OCI-LY7 (cell line): ENCODE data around the gene LEO1. TPM values are rescaled to one million over a fixed set of nuclear protein-coding genes. Genes with fewer than 3 reads are reported as not detected.
A peak's percentile ranks its signal among the peaks of the same experiment; 100 is the strongest.

Experiments used
- BruUV-seq: library from RNA; stranded (reverse); fragments of 400-500 nt; replicated peaks from 2 replicates; lab custom pipeline; 2021; lab: Mats Ljungman, UMichigan
- CTCF ChIA-PET: fragments of 300-600 bp; sonication (Branson Sonifier 250); formaldehyde crosslinking; loops from one replicate; lab custom pipeline; 2022; ENCODE audit warnings: antibody characterized with exemption; ENCODE audit not compliant: unreplicated experiment; lab: Charles Lee
- POLR2A ChIA-PET: fragments of 300-600 bp; sonication (Branson Sonifier 250); formaldehyde crosslinking; loops from one replicate; lab custom pipeline; 2022; ENCODE audit warnings: antibody characterized with exemption; lab: Charles Lee
- DNase-seq: peaks from one replicate; pipeline ENCODE4 v3.0.0-alpha.2; 2015; ENCODE audit warnings: low spot score
- H2AFZ ChIP-seq: fragments of 200-600 bp; sonication (generic), shearing (Covaris generic); 2 replicates; pipeline ENCODE4 v1.6.1; 2014; ENCODE audit warnings: mild to moderate bottlenecking, antibody characterized with exemption, low read length, moderate library complexity
- H3K27ac ChIP-seq: fragments of 200-600 bp; sonication (generic); 2 replicates; pipeline ENCODE4 v1.5.1; 2014; ENCODE audit warnings: mixed run types, low read depth, mild to moderate bottlenecking, moderate library complexity, low read length, inconsistent platforms; ENCODE audit not compliant: poor library complexity, severe bottlenecking
- H3K36me3 ChIP-seq: fragments of 200-600 bp; sonication (generic); 2 replicates; pipeline ENCODE4 v1.6.1; 2014; ENCODE audit warnings: mild to moderate bottlenecking, antibody characterized with exemption, low read length, moderate library complexity, mixed read lengths; ENCODE audit not compliant: insufficient read depth
- H3K4me1 ChIP-seq: fragments of 200-600 bp; sonication (generic); 2 replicates; pipeline ENCODE4 v1.5.1; 2014; ENCODE audit warnings: mild to moderate bottlenecking, low read length; ENCODE audit not compliant: insufficient read depth, poor library complexity, severe bottlenecking
- H3K4me2 ChIP-seq: fragments of 200-600 bp; sonication (generic); 2 replicates; pipeline ENCODE4 v1.6.1; 2014; ENCODE audit warnings: mild to moderate bottlenecking, low read length
- H3K4me3 ChIP-seq: fragments of 200-600 bp; sonication (generic); 2 replicates; pipeline ENCODE4 v1.5.1; 2014; ENCODE audit warnings: mild to moderate bottlenecking, low read depth, low read length; ENCODE audit not compliant: poor library complexity, severe bottlenecking
- H3K79me2 ChIP-seq: fragments of 200-600 bp; sonication (generic); 2 replicates; pipeline ENCODE4 v1.6.1; 2016; ENCODE audit warnings: low read depth, mild to moderate bottlenecking, low read length, moderate library complexity, mixed read lengths; ENCODE audit not compliant: insufficient read depth
- H3K9me2 ChIP-seq: fragments of 200-600 bp; sonication (generic); 2 replicates; pipeline ENCODE4 v1.6.1; 2016; ENCODE audit warnings: mild to moderate bottlenecking, low read length, mixed read lengths; ENCODE audit not compliant: insufficient read depth
- H3K9me3 ChIP-seq: fragments of 200-600 bp; sonication (generic); 2 replicates; pipeline ENCODE4 v1.6.1; 2014; ENCODE audit warnings: mild to moderate bottlenecking, mixed run types, low read length, mixed read lengths
- H4K20me1 ChIP-seq: fragments of 200-600 bp; sonication (generic); 2 replicates; pipeline ENCODE4 v1.6.1; 2014; ENCODE audit warnings: mild to moderate bottlenecking, antibody characterized with exemption, low read length, moderate library complexity, mixed read lengths; ENCODE audit not compliant: insufficient read depth
- CTCF ChIP-seq: fragments of 200-600 bp; sonication (generic); conservative IDR thresholded peaks from 2 replicates; pipeline ENCODE4 v1.5.1; 2014; ENCODE audit warnings: mild to moderate bottlenecking, antibody characterized with exemption, low read length, moderate library complexity, mixed read lengths
- EZH2phosphoT487 ChIP-seq: fragments of 200-600 bp; sonication (generic); IDR thresholded peaks from 2 replicates; pipeline ENCODE4 v1.6.1; 2018; ENCODE audit warnings: low read depth, borderline replicate concordance, mild to moderate bottlenecking, mixed run types, antibody characterized with exemption, low read length, moderate library complexity, mixed read lengths
- intact Hi-C: fragments of 100-400 bp; cut with micrococcal nuclease; formaldehyde crosslinking; loops from one replicate; pipeline ENCODE4 v1.10.0; 2022; ENCODE audit not compliant: unreplicated experiment
- total RNA-seq, 2 experiments: library from RNA; depleted of rRNA in 1 of 2; stranded (reverse); fragments of >200 nt in 1 of 2; shearing (Covaris generic) in 1 of 2; gene quantifications; 2 replicates each; pipeline ENCODE4 v1.2.3, GENCODE V29; 2014 to 2022

Gene LEO1
- total RNA-seq, 2 experiments from 2014 or later: 22.0 to 34.4 TPM

- no peak for TF ChIP-seq EZH2phosphoT487
- no peak for TF ChIP-seq CTCF
- POLR2A ChIA-PET: no interaction called here
- no TSS peak for BruUV-seq
Measured at GRCh38 chr15:52018693-52019393, 47.3 kb upstream of the LEO1 start, which contains the start of gene MAPK6. Gene MAPK6, plus strand, starts transcription at chr15:52019219. Its CDS starts 27,242 bp downstream, at chr15:52046461.

GRCh38 chr15:52018244-52018643 is 46.7 kb upstream of the LEO1 start:
- TF ChIP-seq EZH2phosphoT487: no peak
- no peak for TF ChIP-seq CTCF
- peak overlapping the region; percentile 67; the same call in 1 of the 2 replicates for H2AFZ ChIP-seq
- no peak for DNase-seq
- POLR2A ChIA-PET: interaction anchor here (1.0 kb wide), 1 partner anchor 40 kb away, joined by 3 read pairs; no protein-coding TSS in a partner anchor
- intact Hi-C loops: loop anchor here (2.0 to 5.0 kb wide), 2 partner anchors 35 to 186 kb away; no protein-coding TSS in a partner anchor
- peak overlapping the region; percentile 82 for H3K4me3 ChIP-seq
- no peaks in the 10 kb centered on the region for H3K9me3 ChIP-seq
- no peaks in the 10 kb centered on the region for H3K9me2 ChIP-seq
- peaks cover 36% of the 10 kb centered on the region for H3K4me1 ChIP-seq
- BruUV-seq: no TSS peak
- peaks cover 2% of the 10 kb centered on the region for H3K36me3 ChIP-seq
- CTCF ChIA-PET: no interaction called here
- H4K20me1 ChIP-seq: peaks cover 14% of the 10 kb centered on the region
- H3K4me2 ChIP-seq: peak overlapping the region; percentile 62
- H3K27ac ChIP-seq: no peak overlapping the region
- H3K79me2 ChIP-seq: peaks cover 36% of the 10 kb centered on the region

More at GRCh38 chr15:52018693-52019393, 47.3 kb upstream of the LEO1 start, which contains the start of gene MAPK6:
- H3K4me2 ChIP-seq: peak within 1 kb of the TSS; percentile 98
- peaks cover 42% of the 10 kb centered on the region for H3K79me2 ChIP-seq
- H2AFZ ChIP-seq: peak within 1 kb of the TSS; percentile 67; the same call in 1 of the 2 replicates
- peaks cover 40% of the 10 kb centered on the region for H3K4me1 ChIP-seq
- intact Hi-C loops: loop anchor here (2.0 to 5.0 kb wide), 2 partner anchors 36 to 187 kb away; no protein-coding TSS in a partner anchor
- CTCF ChIA-PET: no interaction called here
- no peaks in the 10 kb centered on the region for H3K9me3 ChIP-seq
- peak; percentile 94 for DNase-seq
- peak within 1 kb of the TSS; percentile 80 for H3K27ac ChIP-seq
- H3K9me2 ChIP-seq: no peaks in the 10 kb centered on the region
- H3K36me3 ChIP-seq: peaks cover 5% of the 10 kb centered on the region
- peak within 1 kb of the TSS; percentile 82 for H3K4me3 ChIP-seq
- H4K20me1 ChIP-seq: peaks cover 14% of the 10 kb centered on the region

GRCh38 chr15:52016316-52016715 is 44.7 kb upstream of the LEO1 start:
- CTCF ChIA-PET: no interaction called here

More at GRCh38 chr15:52016316-52016715, 44.7 kb upstream of the LEO1 start:
- no peak for TF ChIP-seq CTCF
- TF ChIP-seq EZH2phosphoT487: no peak
- Histone ChIP-seq H3K36me3 (no peaks in the 10 kb centered on the region; the same call in 1 of the 2 replicates), H4K20me1 (peaks cover 6% of the 10 kb centered on the region; the same call in 1 of the 2 replicates), H2AFZ (no peak overlapping the region), H3K27ac (no peak overlapping the region), H3K9me2 (no peaks in the 10 kb centered on the region), H3K9me3 (no peaks in the 10 kb centered on the region), H3K79me2 (peaks cover 17% of the 10 kb centered on the region), H3K4me1 (peaks cover 20% of the 10 kb centered on the region), H3K4me2 (no peak overlapping the region), H3K4me3 (no peak overlapping the region)
- POLR2A ChIA-PET: interaction anchor here (0.6 kb wide), 1 partner anchor 36 kb away, joined by 4 read pairs; no protein-coding TSS in a partner anchor
- intact Hi-C loops: loop anchor here (5.0 kb wide), 1 partner anchor 184 kb away; no protein-coding TSS in a partner anchor
- no peak for DNase-seq
- no TSS peak for BruUV-seq
